ENCODE results near the gene FSTL4.

GRCh38 chr5:133405275-133406034, 206.9 kb downstream of the FSTL4 start:
- no peak for TF ChIP-seq CTCF (IDR thresholded peaks at IDR 0.05; ENCODE audit: poor library complexity)
- no peak for TF ChIP-seq EZH2 (IDR thresholded peaks at IDR 0.05; ENCODE audit: borderline replicate concordance)
